ENCODE results near the gene SPAG4. TPM values are rescaled to one million over a fixed set of nuclear protein-coding genes. Genes with fewer than 3 reads are reported as not detected.

Gene SPAG4
- total and polyA plus RNA-seq, 2 donors (not counting 1 experiment from before 2014, with no cell fraction given), result 4.3 to 6.6 TPM

DNA sequence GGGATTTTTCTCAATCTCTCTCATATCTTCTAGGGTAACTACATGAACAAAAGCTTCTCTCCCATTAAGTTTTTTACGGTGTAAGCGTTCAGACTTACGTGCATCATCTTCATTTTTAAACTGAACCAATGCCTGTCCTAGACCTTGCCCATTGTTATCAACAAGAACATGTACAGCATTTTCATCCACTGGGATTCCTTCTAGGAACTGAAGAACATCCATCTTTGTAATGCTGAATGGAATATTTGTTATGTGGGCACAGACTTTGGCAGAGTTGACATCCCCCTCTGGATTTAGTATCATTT, 37.8 kb downstream of the SPAG4 start:
- peaks cover 97% of the 10 kb centered on the region for H3K79me2 ChIP-seq (ENCODE audit: control insufficient read depth, insufficient read depth, low read length)
- no peak overlapping the region for H3K27ac ChIP-seq (ENCODE audit: insufficient read depth, low read length)

DNA sequence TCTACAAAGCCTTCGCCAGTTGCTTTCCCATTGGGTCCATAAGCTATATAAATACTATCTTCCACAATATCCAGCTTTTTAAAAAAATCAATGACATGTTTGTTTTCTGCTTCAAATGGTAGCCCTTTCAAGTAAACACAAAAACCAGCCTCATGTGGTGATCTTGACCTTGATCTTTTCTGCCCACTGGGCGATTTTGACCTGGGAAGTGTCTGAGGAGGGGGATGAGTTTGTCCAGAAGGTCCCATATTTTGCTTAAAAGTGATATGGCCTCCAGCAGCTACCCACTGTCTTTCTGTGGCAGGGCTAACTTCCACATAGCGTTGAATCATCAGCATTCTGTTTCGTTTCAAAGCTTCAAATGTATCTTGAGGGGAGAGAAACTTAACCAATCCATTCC, 38.3 kb downstream of the SPAG4 start:
- no peak overlapping the region for H3K27ac ChIP-seq (ENCODE audit: insufficient read depth, low read length)
- H3K9ac ChIP-seq (ENCODE audit: insufficient read depth, low read length), result no peak overlapping the region
- no peak for DNase-seq (ENCODE audit: low read depth in 2 of 2)
- H3K4me1 ChIP-seq (ENCODE audit: control insufficient read depth, extremely low read depth, insufficient read depth, low read length), result no peaks in the 10 kb centered on the region
- H4K20me1 ChIP-seq (ENCODE audit: control insufficient read depth, extremely low read depth, insufficient read depth, low read length), result peaks cover 5% of the 10 kb centered on the region
- H2AFZ ChIP-seq (ENCODE audit: low read length), result no peak overlapping the region
- H3K36me3 ChIP-seq (ENCODE audit: control insufficient read depth, insufficient read depth, low read length), result peaks cover 7% of the 10 kb centered on the region
- H3K79me2 ChIP-seq (ENCODE audit: control insufficient read depth, insufficient read depth, low read length), result peaks cover 97% of the 10 kb centered on the region
- no peak overlapping the region for H3K4me3 ChIP-seq (replicated peaks in 1 of 4; ENCODE audit: control extremely low read depth in 1 of 4, insufficient read depth in 1 of 4, low read depth in 3 of 4, low read length in 4 of 4)
- no peak for TF ChIP-seq EZH2 (IDR thresholded peaks at IDR 0.05; ENCODE audit: low read length, missing control alignments)
- TF ChIP-seq, protein P1, sequence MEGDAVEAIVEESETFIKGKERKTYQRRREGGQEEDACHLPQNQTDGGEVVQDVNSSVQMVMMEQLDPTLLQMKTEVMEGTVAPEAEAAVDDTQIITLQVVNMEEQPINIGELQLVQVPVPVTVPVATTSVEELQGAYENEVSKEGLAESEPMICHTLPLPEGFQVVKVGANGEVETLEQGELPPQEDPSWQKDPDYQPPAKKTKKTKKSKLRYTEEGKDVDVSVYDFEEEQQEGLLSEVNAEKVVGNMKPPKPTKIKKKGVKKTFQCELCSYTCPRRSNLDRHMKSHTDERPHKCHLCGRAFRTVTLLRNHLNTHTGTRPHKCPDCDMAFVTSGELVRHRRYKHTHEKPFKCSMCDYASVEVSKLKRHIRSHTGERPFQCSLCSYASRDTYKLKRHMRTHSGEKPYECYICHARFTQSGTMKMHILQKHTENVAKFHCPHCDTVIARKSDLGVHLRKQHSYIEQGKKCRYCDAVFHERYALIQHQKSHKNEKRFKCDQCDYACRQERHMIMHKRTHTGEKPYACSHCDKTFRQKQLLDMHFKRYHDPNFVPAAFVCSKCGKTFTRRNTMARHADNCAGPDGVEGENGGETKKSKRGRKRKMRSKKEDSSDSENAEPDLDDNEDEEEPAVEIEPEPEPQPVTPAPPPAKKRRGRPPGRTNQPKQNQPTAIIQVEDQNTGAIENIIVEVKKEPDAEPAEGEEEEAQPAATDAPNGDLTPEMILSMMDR (conservative IDR thresholded peaks at IDR 0.05 in 1 of 2, IDR thresholded peaks at IDR 0.05 in 1 of 2; ENCODE audit: low read depth in 1 of 2, low read length in 2 of 2), result no peak
- no peaks in the 10 kb centered on the region for H3K9me3 ChIP-seq (ENCODE audit: control insufficient read depth, insufficient read depth, low read depth, low read length)
- no peak overlapping the region for H3K4me2 ChIP-seq (ENCODE audit: extremely low read depth, insufficient read depth, low read length)
- H3K27me3 ChIP-seq (ENCODE audit: control insufficient read depth, insufficient read depth, low read length), result no peaks in the 10 kb centered on the region

More for the DNA sequence above, 37.8 kb downstream of the SPAG4 start:
- Histone ChIP-seq H3K4me1 (ENCODE audit: control insufficient read depth, extremely low read depth, insufficient read depth, low read length) (no peaks in the 10 kb centered on the region), H4K20me1 (ENCODE audit: control insufficient read depth, extremely low read depth, insufficient read depth, low read length) (peaks cover 5% of the 10 kb centered on the region), H3K9me3 (ENCODE audit: control insufficient read depth, insufficient read depth, low read depth, low read length) (no peaks in the 10 kb centered on the region), H3K4me3 (replicated peaks in 1 of 4; ENCODE audit: control extremely low read depth in 1 of 4, insufficient read depth in 1 of 4, low read depth in 3 of 4, low read length in 4 of 4) (no peak overlapping the region), H2AFZ (ENCODE audit: low read length) (no peak overlapping the region), H3K27me3 (ENCODE audit: control insufficient read depth, insufficient read depth, low read length) (no peaks in the 10 kb centered on the region), H3K36me3 (ENCODE audit: control insufficient read depth, insufficient read depth, low read length) (peaks cover 7% of the 10 kb centered on the region), H3K9ac (ENCODE audit: insufficient read depth, low read length) (no peak overlapping the region), H3K4me2 (ENCODE audit: extremely low read depth, insufficient read depth, low read length) (no peak overlapping the region)
- no peak for DNase-seq (ENCODE audit: low read depth in 2 of 2)
- TF ChIP-seq, protein P1 (conservative IDR thresholded peaks at IDR 0.05 in 1 of 2, IDR thresholded peaks at IDR 0.05 in 1 of 2; ENCODE audit: low read depth in 1 of 2, low read length in 2 of 2), result no peak
- TF ChIP-seq EZH2 (IDR thresholded peaks at IDR 0.05; ENCODE audit: low read length, missing control alignments), result no peak

DNA sequence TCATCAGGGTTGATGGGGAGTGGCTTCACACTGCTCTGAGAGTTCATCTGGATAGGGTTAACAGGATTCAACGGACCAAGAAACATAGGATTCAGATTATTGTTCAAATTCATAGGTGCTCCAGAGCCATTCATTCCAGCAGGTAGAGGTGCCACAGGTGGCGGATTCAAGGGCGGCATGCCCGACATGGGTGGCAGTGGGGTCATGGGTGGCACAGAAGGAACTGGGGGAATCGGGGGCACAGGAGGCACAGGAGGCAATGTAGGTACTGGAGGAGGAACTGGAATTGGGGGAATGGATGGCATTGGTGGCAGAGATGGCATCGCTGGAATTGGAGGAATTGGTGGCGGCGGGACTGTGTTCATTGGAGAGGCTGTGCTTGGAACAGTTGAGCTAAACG, 38.8 kb downstream of the SPAG4 start:
- Histone ChIP-seq H3K79me2 (ENCODE audit: control insufficient read depth, insufficient read depth, low read length) (peaks cover 97% of the 10 kb centered on the region), H2AFZ (ENCODE audit: low read length) (no peak overlapping the region), H3K9me3 (ENCODE audit: control insufficient read depth, insufficient read depth, low read depth, low read length) (no peaks in the 10 kb centered on the region), H3K36me3 (ENCODE audit: control insufficient read depth, insufficient read depth, low read length) (peaks cover 7% of the 10 kb centered on the region), H3K9ac (ENCODE audit: insufficient read depth, low read length) (no peak overlapping the region), H3K27me3 (ENCODE audit: control insufficient read depth, insufficient read depth, low read length) (no peaks in the 10 kb centered on the region), H3K4me2 (ENCODE audit: extremely low read depth, insufficient read depth, low read length) (no peak overlapping the region), H4K20me1 (ENCODE audit: control insufficient read depth, extremely low read depth, insufficient read depth, low read length) (peaks cover 5% of the 10 kb centered on the region), H3K4me3 (replicated peaks in 1 of 4; ENCODE audit: control extremely low read depth in 1 of 4, insufficient read depth in 1 of 4, low read depth in 3 of 4, low read length in 4 of 4) (no peak overlapping the region), H3K4me1 (ENCODE audit: control insufficient read depth, extremely low read depth, insufficient read depth, low read length) (no peaks in the 10 kb centered on the region), H3K27ac (ENCODE audit: insufficient read depth, low read length) (no peak overlapping the region)
- no peak for TF ChIP-seq EZH2 (IDR thresholded peaks at IDR 0.05; ENCODE audit: low read length, missing control alignments)
- TF ChIP-seq, protein P1 (conservative IDR thresholded peaks at IDR 0.05 in 1 of 2, IDR thresholded peaks at IDR 0.05 in 1 of 2; ENCODE audit: low read depth in 1 of 2, low read length in 2 of 2), result no peak
- DNase-seq (ENCODE audit: low read depth in 2 of 2), result no peak
